SK-N-SH (cell line): Measurements from ENCODE around the gene ATP6V0C.
"Not testable (repeated sequence)": the region's sequence is repeated elsewhere in the genome, so short reads cannot be mapped to it uniquely, and the experiment has no call there.

Experiments used
- CTCF ChIP-seq: fragments of 200-600 bp; sonication (generic); IDR thresholded peaks from 2 replicates; pipeline ENCODE4 v1.6.1; 2017; ENCODE audit warnings: antibody characterized with exemption, mild to moderate bottlenecking, moderate library complexity
- REST ChIP-seq: IDR thresholded peaks from 2 replicates; pipeline ENCODE4 v1.6.1; 2012; ENCODE audit warnings: mild to moderate bottlenecking, low read depth, low read length, moderate library complexity

GRCh38 chr16:2554709-2555425 lies 41.1 kb downstream of the ATP6V0C start:
- TF ChIP-seq REST, CTCF: not testable (repeated sequence)
